ENCODE data around the gene TXNDC17.
"Not testable (repeated sequence)": the region's sequence is repeated elsewhere in the genome, so short reads cannot be mapped to it uniquely, and the experiment has no call there.

DNA sequence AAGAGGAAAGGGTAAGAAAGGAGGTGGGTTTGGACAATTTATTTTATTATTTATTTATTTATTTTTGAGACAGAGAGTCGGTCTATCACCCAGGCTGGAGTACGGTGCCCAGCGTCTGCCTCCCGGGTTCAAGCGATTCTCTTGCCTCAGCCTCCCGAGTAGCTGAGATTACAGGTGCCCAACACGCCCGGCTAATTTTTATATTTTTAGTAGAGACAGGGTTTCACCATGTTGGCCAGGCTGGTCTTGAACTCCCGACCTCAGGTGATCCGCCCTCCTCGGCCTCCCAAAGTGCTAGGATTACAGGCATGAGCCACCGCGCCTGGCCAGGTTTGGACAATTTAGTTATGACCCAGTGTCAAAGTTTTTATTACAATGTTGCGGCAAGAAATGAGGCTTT is 22.3 kb downstream of the TXNDC17 start:
- not testable (repeated sequence) for TF ChIP-seq ARNTL (CRISPR knock-in tag; IDR thresholded peaks at IDR 0.05; ENCODE audit: borderline replicate concordance, low read depth); CSDC2 (CRISPR knock-in tag; IDR thresholded peaks at IDR 0.05); GLIS3 (CRISPR knock-in tag; IDR thresholded peaks at IDR 0.05)
- TF ChIP-seq, protein P1, sequence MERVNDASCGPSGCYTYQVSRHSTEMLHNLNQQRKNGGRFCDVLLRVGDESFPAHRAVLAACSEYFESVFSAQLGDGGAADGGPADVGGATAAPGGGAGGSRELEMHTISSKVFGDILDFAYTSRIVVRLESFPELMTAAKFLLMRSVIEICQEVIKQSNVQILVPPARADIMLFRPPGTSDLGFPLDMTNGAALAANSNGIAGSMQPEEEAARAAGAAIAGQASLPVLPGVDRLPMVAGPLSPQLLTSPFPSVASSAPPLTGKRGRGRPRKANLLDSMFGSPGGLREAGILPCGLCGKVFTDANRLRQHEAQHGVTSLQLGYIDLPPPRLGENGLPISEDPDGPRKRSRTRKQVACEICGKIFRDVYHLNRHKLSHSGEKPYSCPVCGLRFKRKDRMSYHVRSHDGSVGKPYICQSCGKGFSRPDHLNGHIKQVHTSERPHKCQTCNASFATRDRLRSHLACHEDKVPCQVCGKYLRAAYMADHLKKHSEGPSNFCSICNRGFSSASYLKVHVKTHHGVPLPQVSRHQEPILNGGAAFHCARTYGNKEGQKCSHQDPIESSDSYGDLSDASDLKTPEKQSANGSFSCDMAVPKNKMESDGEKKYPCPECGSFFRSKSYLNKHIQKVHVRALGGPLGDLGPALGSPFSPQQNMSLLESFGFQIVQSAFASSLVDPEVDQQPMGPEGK (CRISPR knock-in tag; IDR thresholded peaks at IDR 0.05; ENCODE audit: borderline replicate concordance): not testable (repeated sequence)

All from SK-N-SH treated with all-trans-retinoic acid at 6 μM for 48 hours (cell line).